ENCODE measurements around the gene ITIH3. TPM values are rescaled to one million over a fixed set of nuclear protein-coding genes. Genes with fewer than 3 reads are reported as not detected.

The ITIH3 gene
- total RNA-seq, 2 experiments from 2014 or later: not detected

DNA sequence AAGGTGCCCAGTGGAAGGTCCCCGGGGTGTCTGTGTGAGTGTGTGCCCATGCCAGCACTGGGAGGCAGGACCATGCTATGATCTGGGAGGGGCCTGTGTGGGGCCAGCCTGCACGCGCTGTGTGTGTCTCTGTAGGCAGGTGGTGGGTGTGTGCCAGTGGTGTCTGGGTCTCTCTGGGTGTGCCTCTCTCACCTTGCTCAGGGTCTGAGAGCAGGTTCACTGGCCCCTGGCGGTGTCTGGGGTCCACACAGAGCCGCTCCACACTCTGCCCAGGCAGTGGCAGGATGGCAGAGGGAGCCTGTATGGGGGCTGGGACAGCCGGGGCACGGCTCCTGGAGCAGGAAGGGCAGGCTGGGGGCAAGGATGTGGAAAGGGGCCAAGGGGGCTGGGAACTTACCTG, 23.3 kb downstream of the ITIH3 start:
- POLR2A ChIA-PET: no interaction called here
- CTCF ChIA-PET: no interaction called here

- ChIA-PET CTCF (no interaction called here), POLR2A (no interaction called here)
Observed at GRCh38 chr3:52819936-52820335, 25.3 kb downstream of the ITIH3 start.

DNA sequence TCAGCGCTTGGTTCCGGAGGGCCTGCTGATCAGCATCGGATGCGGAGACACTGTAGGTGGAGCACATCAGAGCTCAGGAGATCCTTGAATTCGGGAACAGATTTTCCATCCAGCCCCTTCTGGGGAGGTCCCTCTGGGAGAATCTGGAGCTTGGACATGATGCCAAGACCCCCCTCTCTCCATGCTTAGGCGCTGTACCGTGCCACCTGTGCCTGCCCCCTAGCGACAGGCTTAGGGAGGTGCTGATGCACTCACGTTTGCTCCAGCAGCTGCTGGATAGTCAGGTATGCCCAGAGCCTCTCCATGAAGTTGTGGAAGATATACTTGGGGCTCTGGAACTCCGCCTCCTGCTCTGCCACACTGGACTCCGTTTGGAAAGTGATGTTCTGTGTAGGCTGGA, 26.1 kb downstream of the ITIH3 start:
- ChIA-PET CTCF (interaction anchor here (0.6 to 1.3 kb wide), 5 partner anchors 30 to 314 kb away, joined by 3 to 6 read pairs (median 4); partner anchors contain the start of gene NEK4), POLR2A (no interaction called here)

DNA sequence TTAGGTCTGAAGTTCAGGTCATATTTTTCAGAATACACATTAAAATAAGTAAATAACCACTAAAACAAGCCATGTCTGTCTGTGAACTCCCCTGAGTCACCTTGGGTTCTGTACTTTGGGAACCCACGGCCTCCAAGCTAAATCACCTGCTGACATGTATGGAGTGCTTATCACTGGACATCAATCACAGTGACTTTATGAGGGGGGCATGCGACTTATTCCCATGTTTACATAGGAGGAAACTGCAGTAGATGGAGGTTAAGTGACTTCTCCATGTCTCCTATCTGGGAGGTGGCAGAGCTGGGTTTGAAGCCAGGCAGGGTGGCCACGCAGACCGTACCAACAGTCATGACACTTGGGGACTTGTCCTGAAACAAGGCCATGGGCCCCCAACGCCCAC, 27.8 kb downstream of the ITIH3 start:
- CTCF ChIA-PET: no interaction called here
- POLR2A ChIA-PET: no interaction called here

- CTCF ChIA-PET: no interaction called here
- POLR2A ChIA-PET: no interaction called here
Observed at GRCh38 chr3:52824037-52824436, 29.4 kb downstream of the ITIH3 start.

DNA sequence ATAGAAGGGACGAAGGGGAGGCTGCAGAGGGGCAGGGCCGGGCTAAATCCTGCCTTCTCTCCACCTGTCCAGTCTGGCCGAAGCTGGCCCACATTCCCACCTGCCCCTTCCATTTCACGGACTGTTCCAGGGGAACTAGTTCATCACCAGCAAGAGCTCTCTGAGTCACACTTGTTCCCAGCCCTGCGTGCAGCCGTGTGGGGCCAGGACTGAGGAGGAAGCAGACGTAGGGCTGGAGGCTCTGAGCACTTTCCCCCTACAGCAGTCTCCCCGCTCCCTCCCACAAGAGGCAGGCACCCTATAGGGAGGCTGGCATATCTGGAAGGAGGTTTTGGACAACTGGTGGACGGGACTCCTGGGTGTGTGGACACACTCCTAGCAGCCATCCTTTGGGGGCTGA, 32.8 kb downstream of the ITIH3 start:
- CTCF ChIA-PET: no interaction called here
- POLR2A ChIA-PET: no interaction called here

DNA sequence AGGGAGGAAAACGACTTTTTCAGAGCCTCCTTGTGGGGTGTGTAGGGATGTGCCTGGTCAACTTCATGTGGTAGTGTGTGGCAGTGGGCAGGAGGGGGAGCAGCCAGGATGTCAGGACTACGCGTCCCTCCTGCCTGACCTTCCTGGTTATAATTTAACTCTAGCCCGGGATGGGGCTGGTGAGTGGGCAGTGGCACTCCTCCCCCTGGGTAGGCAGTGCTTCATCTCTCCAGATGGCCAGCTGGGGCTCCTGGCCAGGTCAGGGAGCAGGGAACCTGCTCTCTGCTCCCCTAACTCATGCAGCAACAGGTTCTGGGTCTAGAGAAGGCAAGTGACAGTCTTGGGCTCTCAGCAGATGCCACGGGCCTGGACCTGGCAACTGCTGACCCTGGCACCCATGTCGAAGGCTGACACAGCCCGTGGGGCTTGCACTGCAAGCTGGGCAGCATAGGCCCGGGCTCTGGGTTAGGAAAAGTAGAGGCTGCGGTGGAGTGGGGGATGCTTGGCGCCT, 33.3 kb downstream of the ITIH3 start:
- POLR2A ChIA-PET: no interaction called here
- CTCF ChIA-PET: no interaction called here

GRCh38 chr3:52829482-52829881, 34.9 kb downstream of the ITIH3 start:
- ChIA-PET POLR2A (interaction anchor here (0.6 kb wide), 1 partner anchor 14 kb away, joined by 3 read pairs; no protein-coding TSS in a partner anchor), CTCF (no interaction called here)

DNA sequence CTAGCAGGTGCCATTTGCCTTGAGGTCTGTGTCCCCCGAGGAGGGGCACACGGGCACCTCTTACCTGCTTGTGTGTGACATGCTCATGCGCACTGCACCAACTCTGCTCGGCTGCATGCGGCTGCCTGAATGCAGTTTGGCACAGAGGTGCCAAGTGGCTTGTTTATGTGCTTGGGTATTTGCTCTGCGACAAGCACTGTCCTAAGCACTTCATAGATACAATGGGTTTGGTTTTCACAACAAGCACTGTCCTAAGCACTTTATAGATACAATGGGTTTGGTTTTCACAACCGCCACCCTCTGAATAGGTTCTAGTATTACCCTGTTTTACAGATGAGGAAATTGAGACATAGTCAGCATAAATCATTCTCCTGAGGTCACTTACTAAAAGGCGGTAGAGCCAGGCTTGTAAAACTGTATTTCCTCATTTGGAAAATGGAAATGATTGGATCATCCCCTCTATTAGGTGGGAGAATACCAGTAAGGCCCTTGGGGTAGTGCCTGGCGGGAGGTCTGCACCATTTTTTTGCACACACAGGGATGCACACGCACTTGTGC, 35.4 kb downstream of the ITIH3 start:
- POLR2A ChIA-PET: interaction anchor here (0.6 kb wide), 1 partner anchor 15 kb away, joined by 3 read pairs; no protein-coding TSS in a partner anchor
- CTCF ChIA-PET: no interaction called here

GRCh38 chr3:52830535-52831258, 36.1 kb downstream of the ITIH3 start, which contains the start of gene ITIH4:
ITIH4 (minus strand) TSS chr3:52830672; CDS start chr3:52830642, 30 bp downstream.
- POLR2A ChIA-PET: no interaction called here
- CTCF ChIA-PET: no interaction called here

GRCh38 chr3:52831500-52832301, 37.1 kb downstream of the ITIH3 start:
- CTCF ChIA-PET: no interaction called here

DNA sequence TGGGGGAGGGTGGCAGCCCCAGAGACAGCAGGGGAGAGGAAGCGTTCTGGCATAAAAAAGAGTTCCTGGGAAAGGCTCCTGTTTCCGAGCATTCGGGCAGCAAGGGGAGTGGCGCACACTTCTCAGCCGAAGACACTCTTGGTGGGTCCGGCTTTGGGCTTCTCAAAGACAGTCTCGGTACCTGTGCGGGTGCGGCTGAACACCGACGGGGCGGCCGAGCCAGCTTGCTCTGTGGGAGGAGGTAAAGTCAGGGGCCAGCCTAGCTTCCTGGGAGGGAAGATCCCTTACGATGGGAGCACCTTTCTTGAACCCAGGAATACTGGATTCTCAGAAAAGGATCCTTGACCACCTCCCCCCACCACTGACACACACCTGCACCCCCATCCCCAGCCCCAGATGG, 38.6 kb downstream of the ITIH3 start:
- CTCF ChIA-PET: no interaction called here

More at GRCh38 chr3:52831500-52832301, 37.1 kb downstream of the ITIH3 start:
- POLR2A ChIA-PET: no interaction called here

DNA sequence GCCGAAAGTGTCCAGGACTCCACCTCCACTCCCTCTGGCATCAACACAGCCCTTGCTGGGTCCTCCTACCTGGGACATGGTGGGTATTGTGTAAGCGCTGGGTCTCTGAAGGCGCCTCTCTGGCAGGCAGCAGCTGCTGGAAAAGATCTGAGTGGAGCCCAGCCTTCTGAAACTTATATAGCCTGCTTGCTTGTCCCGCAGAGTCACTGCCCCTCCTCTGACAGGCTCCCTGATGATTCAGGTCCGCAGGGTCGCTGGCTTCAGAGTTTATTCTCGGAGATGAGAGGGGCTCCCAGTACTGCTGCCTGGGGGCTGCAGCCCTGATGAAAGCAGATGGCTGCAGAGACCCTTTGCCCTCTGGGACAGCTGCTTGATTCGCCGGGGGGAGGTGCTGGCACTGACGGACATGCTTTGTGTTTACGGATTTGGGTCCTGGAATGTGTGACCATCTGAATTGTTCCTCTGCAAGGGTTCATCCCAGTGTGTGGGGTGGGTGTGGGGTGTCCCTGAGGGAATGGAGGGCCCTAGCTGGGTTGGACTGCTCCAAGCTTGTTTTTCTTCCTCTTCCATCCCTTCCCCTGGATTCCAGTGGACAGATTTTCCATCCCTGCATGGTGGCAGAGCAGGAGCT, 40.4 kb downstream of the ITIH3 start, which contains the start of gene MUSTN1:
Gene MUSTN1 (minus strand): TSS at position 149 of the 631 bp plus-strand sequence. CDS start 71 bp downstream, at position 78.
- CTCF ChIA-PET: no interaction called here
- POLR2A ChIA-PET: no interaction called here

More for the DNA sequence above, 38.6 kb downstream of the ITIH3 start:
- POLR2A ChIA-PET: no interaction called here

- ChIA-PET POLR2A (no interaction called here), CTCF (no interaction called here)
Observed at GRCh38 chr3:52835766-52836470, 41.3 kb downstream of the ITIH3 start.

DNA sequence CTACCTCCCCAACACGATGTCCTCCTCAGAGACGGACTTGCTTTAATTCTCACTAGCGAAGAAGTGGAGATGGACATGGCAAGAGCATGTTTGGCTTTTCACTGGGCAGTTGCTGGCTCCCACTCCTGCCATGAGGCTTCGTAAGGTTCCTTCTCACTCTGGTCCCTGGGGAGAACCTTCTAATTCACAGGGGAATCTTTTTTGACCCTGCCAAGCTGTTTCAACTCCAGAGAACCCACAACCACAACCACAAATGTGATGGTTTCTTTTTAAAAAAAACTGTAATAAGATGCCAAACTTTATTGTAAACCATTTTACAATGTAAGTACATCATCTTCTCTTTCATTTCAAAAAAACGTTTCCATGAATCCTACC, 41.9 kb downstream of the ITIH3 start:
- ChIA-PET POLR2A (no interaction called here), CTCF (no interaction called here)

GRCh38 chr3:52836986-52837385, 42.4 kb downstream of the ITIH3 start:
- POLR2A ChIA-PET: no interaction called here
- CTCF ChIA-PET: interaction anchor here (1.5 kb wide), 1 partner anchor 11 kb away, joined by 4 read pairs; no protein-coding TSS in a partner anchor

GRCh38 chr3:52838561-52839267, 44.1 kb downstream of the ITIH3 start:
- CTCF ChIA-PET: interaction anchor here (1.1 to 1.5 kb wide), 2 partner anchors 10 to 191 kb away, joined by 3 to 4 read pairs; no protein-coding TSS in a partner anchor
- POLR2A ChIA-PET: no interaction called here

DNA sequence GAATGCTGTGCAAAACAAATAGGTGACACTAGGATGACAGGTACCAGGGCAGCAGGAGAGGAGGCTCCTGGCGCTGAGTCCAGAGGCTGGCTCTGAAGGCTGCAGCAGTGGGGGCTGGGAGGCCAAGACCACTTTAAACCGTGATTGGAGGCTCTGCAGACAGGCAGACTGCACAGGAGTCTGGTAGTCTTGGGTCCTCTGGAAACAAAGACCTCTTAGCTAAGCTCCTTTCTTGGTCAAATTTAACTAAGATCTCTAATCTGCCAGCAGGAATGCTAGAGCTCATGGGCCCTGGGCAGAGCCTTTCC, 44.6 kb downstream of the ITIH3 start:
- ChIA-PET CTCF (no interaction called here), POLR2A (no interaction called here)

Data from activated CD8-positive, alpha-beta memory T cell treated with anti-CD3 and anti-CD28 coated beads for 36 hours (primary cell).